Mucosa of descending colon (tissue), 3 donors: ENCODE measurements around the gene EIPR1. TPM values are rescaled to one million over a fixed set of nuclear protein-coding genes. Genes with fewer than 3 reads are reported as not detected.

ENCODE experiments used
- ATAC-seq: fragments of 200-7000 bp; cut with Tn5 transposase; one replicate; pipeline ENCODE4 v1.9.1; 2020; ENCODE audit warnings: mild to moderate bottlenecking, moderate library complexity
- DNase-seq, 3 donors: peaks; one replicate each; pipeline ENCODE4 v3.0.0-alpha.2; 2020
- H3K36me3 ChIP-seq: fragments of 200-600 bp; one replicate; pipeline ENCODE4 v1.8.0; 2021; ENCODE audit warnings: low read depth, mild to moderate bottlenecking
- H3K4me1 ChIP-seq: fragments of 200-600 bp; one replicate; pipeline ENCODE4 v1.8.0; 2021; ENCODE audit warnings: low read depth, mild to moderate bottlenecking
- H3K4me3 ChIP-seq: fragments of 200-600 bp; one replicate; pipeline ENCODE4 v1.8.0; 2021; ENCODE audit warnings: mild to moderate bottlenecking
- H3K9me3 ChIP-seq: fragments of 200-600 bp; one replicate; pipeline ENCODE4 v1.8.0; 2021; ENCODE audit warnings: mild to moderate bottlenecking
- intact Hi-C, 2 donors: fragments of 100-400 bp; cut with DNase I in 1 of 2; cut with micrococcal nuclease in 1 of 2; formaldehyde crosslinking; loops; one replicate each; pipeline versions ENCODE4 v1.11.0 to v1.11.1; 2022; cut with DNase I, micrococcal nuclease
- total RNA-seq, 3 donors: library from RNA; stranded (reverse); fragmentation: NEBNext Ultra II Directional in 2 of 3; extraction: Animal tissue kit (Norgen Biotek cat#: 25700) in 2 of 3; gene quantifications; one replicate each; pipeline versions ENCODE4 v1.2.1 to v1.2.4, GENCODE V29; 2021 to 2023
- TF ChIP-seq, protein P1 (sequence below): fragments of 200-600 bp; IDR thresholded peaks from one replicate; pipeline ENCODE4 v1.8.0; 2022; ENCODE audit warnings: antibody characterized with exemption, mild to moderate bottlenecking
- donor health status: DM: no; HTN: no; CAD: no; lungs with moderate emphysema.
- donor health status: DM: no; HTN: no; CAD: no.
- donor health status: DM: no; HTN: yes; CAD: no.

Gene EIPR1
- total RNA-seq, 3 donors from 2014 or later: 15.9 to 27.1 (median 25.0) TPM

DNA sequence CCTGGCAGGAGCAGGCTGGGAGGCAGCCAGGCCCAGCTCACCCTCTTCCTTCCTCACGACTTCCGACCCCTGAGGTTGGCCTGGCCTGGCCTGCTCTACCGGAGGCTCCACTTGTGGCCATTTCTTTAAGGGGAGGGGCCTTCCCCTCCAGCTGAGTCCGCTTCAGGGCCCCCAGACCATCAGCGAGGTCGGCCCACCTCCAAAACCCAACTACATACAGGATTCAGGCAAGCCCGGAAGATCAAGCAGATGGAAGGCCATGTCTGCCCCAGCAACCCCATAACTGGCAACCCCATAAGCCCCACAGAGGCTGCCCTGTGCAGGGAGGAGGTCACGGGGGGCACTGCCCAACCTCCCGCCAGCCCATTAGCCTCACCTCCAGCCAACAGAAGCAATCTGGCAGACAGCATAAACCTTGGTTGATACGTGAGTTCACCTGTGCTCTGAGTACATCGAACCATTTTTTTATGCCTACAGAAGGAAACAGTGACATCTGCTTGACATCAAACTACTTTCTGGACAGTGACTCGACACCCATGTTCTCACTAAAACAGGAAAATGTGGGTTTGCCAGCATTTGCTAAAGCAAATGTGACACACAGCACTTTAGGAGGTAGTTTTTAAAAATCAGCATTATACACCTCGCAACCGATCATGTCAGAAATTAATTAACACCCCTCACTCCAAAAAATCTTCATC lies 98.9 kb downstream of the EIPR1 start:
- no peaks in the 10 kb centered on the region for H3K36me3 ChIP-seq
- DNase-seq (no peak), ATAC-seq (no peak)
- H3K4me1 ChIP-seq: no peaks in the 10 kb centered on the region
- no peaks in the 10 kb centered on the region for H3K9me3 ChIP-seq
- no peak overlapping the region for H3K4me3 ChIP-seq
- TF ChIP-seq, protein P1, sequence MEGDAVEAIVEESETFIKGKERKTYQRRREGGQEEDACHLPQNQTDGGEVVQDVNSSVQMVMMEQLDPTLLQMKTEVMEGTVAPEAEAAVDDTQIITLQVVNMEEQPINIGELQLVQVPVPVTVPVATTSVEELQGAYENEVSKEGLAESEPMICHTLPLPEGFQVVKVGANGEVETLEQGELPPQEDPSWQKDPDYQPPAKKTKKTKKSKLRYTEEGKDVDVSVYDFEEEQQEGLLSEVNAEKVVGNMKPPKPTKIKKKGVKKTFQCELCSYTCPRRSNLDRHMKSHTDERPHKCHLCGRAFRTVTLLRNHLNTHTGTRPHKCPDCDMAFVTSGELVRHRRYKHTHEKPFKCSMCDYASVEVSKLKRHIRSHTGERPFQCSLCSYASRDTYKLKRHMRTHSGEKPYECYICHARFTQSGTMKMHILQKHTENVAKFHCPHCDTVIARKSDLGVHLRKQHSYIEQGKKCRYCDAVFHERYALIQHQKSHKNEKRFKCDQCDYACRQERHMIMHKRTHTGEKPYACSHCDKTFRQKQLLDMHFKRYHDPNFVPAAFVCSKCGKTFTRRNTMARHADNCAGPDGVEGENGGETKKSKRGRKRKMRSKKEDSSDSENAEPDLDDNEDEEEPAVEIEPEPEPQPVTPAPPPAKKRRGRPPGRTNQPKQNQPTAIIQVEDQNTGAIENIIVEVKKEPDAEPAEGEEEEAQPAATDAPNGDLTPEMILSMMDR: no peak
- intact Hi-C loops: no loop called here

DNA sequence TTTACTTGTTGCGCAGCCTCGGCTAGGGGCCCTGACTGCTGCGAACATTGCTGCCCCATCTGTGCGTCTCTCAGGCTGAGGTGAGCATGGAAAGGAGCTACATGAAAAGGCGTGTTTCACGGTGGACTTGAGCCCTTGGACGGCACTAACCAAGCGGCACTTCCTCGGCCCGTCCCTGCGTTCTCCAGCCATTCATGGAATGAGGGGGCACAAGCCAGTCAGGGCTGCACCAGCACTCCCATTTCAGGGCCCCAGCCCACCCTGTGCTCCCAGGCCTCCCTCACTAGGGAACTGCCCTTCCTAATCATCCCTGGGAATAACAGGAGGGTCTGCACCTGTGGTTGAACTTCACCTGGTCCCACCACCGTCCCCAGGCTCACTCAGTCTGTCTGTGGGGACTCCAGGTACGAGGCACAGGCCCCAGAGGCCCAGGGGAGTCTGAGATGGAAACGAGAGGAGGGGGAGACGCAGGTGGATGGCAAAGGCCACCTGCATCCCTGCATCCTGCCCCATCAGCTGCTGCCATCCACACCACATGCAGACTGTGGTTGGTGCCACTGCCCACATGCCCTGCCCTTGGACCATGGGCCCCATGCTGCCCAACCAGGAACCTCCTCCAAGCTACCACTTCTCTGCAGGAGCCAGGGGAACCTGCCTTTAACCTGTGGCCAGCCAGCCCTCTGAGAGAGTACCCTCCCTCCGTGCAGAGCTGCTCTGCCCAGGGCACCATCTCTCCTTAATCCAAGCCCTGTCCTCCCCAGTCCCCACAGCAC lies 99.7 kb downstream of the EIPR1 start:
- TF ChIP-seq, protein P1: no peak
- intact Hi-C loops: no loop called here

DNA sequence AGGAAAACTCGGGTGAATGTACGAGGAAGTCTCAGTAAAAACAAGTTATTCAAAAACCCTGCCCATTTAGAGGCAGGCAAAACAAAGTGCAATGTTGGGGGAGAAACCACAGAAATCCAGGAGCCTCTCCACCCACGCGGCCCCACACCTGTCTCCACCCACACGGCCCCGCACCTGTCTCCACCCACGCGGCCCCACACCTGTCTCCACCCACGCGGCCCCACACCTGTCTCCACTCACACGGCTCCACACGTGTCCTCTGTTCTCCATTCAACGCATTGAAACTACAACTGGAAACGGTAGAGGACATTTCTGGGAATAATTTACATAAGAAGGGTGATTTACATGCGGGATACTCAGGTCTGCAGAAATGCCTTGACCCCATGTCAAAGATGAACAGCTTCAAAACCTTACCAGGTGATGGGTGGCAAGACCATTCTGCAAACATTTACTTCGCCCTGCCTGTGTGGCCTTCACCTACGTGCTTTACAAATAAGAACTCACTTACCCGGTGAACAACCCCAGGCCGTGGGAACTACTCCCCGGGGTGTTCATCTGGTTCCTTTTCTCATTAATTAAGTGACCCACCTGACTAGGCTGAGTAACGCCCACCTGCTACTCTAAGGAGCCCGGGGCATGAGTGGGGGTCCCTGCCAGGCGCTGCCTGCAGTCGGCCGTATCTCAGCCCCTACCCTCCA lies 100.4 kb downstream of the EIPR1 start:
- intact Hi-C loops: no loop called here
- DNase-seq: no peak
- TF ChIP-seq, protein P1: no peak
- Histone ChIP-seq H3K36me3 (no peaks in the 10 kb centered on the region), H3K4me1 (no peaks in the 10 kb centered on the region), H3K4me3 (no peak overlapping the region), H3K9me3 (peaks cover 3% of the 10 kb centered on the region)
- ATAC-seq: no peak

More for the DNA sequence above, 99.7 kb downstream of the EIPR1 start:
- Histone ChIP-seq H3K4me3 (no peak overlapping the region), H3K4me1 (no peaks in the 10 kb centered on the region), H3K9me3 (no peaks in the 10 kb centered on the region), H3K36me3 (no peaks in the 10 kb centered on the region)
- DNase-seq (no peak), ATAC-seq (no peak)

DNA sequence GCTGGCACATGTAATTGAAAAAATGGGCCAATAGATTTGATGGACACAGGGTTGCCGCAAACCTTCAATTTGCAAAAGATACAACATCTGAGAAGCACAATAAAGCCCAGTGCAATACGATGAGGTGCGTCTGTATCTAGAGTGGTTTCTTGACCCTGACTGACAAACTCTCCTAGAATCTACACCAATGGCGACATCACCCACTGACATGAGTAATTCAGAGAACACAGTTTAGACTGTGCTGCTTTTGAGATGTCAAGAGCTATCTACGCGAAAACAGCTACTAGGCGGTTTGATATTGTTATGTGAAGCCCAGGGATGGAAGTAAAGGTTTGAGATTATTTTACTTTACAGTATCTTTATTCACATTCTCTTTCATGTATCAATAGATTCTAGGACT lies 104.9 kb downstream of the EIPR1 start:
- intact Hi-C loops: no loop called here
- H3K9me3 ChIP-seq: peaks cover 3% of the 10 kb centered on the region

DNA sequence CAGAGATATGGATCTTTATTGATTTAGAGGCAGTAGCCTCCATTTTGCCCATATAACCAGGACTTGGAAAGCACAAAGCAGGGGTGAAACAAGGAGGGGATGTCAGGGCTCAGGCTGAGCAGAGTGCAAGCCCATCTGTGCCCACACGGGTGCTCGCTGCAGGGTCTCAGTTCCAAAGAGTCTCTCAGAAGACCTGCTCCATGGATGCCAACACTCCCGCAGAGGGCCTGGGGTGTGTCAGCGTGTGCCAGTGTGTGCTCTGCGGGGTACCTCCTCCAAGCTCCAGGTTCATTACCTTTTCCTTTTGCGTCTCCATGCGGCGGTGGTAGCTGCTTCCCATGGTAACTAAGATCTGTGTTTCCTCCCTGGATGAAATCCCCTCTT lies 107.5 kb downstream of the EIPR1 start:
- intact Hi-C loops: no loop called here
- Histone ChIP-seq H3K36me3 (no peaks in the 10 kb centered on the region), H3K4me3 (no peak overlapping the region), H3K4me1 (no peaks in the 10 kb centered on the region), H3K9me3 (peaks cover 3% of the 10 kb centered on the region)
- TF ChIP-seq, protein P1: no peak
- DNase-seq (no peak), ATAC-seq (no peak)

More for the DNA sequence above, 104.9 kb downstream of the EIPR1 start:
- Histone ChIP-seq H3K4me3 (no peak overlapping the region), H3K4me1 (no peaks in the 10 kb centered on the region), H3K36me3 (no peaks in the 10 kb centered on the region)
- no peak for ATAC-seq
- TF ChIP-seq, protein P1: no peak
- no peak for DNase-seq
